Measurements from ENCODE around the gene RAB39B.
"Not testable (repeated sequence)": the region's sequence is repeated elsewhere in the genome, so short reads cannot be mapped to it uniquely, and the experiment has no call there.

Gene RAB39B

DNA sequence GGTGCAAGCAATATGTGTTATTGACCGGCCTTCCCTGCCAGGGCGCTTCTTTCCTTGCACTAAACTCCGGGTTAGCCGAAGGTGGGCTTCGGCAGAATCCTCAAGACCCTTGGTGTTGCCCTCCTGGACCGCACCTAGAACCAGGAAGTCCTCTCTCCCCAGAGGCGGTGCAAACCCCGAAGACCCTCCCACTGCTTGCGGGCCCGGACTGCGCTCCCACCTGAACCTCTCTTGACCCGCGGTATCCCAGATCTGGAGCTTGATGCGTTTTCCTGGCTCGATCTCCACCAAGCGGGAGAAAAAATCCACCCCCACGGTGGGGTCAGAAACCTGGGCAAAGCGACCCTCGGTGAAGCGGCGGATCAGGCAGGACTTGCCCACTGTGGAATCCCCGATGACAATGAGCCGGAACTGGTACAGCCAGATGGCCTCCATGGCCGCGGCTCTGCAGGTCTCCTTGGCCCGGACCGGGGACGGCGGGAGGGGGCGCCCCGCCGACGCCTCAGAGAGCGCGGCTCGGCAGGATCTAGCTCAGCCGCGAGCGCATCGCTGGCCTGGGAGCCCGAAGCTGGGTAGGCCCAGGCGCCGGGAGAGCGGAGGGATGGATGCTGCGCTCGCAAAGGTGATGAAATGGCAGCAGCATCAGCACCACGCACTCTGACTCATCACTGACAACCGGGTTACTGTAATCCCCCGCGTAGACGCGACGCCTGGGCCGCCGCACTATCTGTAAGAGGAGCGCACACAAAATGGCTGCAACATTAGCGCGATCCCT lies at the start of gene RAB39B:
Gene RAB39B (minus strand): TSS at position 638 of the 775 bp plus-strand sequence. CDS start 203 bp downstream, at position 435.
- peak; percentile 1 for DNase-seq (ENCODE audit: low read depth, low spot score)

DNA sequence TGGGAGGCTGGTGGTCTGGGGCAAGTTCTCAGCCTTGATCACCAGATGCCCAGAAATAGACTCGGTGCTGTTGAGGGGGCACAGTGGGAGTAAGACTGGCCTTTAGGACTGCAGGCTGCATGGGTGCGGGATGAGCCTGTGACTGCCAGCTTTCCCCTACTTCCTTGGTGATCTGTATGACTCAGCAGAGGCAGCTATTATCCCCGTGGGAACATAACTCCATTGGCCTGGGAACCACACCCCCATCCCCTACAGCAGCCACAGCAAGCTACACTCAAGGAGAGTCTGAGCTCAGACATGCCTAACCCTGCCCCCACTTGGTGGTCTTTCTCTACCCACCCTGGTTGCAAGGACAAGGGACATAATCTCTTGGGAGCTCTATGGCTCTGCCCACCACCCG lies 49.5 kb upstream of the RAB39B start:
- no peak for DNase-seq (ENCODE audit: low read depth, low spot score)

DNA sequence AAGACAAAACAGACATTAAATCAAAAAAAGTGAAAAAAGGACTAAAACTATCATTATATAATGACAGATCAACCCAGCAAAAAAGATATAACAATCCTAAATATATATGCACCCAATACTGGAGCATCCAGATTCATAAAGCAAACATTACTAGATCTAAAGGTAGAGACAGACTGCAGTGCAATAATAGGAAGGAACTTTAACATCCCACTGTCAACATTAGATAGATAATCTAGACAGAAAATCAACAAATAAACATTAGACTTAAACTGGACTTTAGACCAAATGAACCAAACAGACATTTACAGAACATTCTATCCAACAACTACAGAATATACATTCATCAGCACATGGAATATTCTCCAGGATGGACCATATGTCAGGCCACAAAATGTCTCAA lies 29.5 kb upstream of the RAB39B start:
- no peak for DNase-seq (ENCODE audit: low read depth, low spot score)

DNA sequence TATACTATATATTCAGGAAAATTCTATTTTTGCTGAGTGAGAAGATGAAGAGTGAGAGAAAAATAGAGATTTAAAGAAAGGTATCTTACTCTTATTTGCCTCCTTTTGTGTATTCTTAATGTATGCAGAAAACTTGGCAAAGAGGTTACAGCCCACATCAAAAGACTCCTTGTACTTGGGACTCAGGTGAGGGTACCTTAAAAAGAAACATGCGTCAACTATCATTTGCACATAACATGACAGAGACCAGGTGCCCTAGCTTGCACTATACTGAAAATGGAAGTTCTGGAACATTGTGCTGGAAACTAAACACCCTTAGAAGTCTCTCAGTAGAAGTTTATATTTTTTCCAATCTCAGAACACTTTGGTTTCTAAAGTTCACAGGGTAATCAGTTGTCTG lies 15.6 kb upstream of the RAB39B start:
- no peak for DNase-seq (ENCODE audit: low read depth, low spot score)

DNA sequence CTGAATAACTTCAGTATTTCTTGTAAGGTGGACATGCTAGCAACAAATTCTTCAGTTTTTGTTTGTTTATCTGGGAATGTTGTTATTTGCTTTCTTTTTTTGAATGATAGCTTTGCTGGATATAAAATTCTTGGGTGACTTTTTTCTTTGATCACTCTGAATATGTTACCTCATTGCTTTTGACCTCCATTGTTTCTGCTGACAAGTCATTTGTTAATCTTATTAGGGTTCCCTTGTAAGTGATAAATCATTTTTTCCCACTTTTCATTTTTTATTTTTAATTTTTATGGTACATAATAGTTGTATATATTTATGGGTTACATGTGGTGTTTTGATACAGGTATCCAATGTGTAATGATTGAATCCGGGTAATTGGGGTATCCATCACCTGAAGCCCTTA lies 6.7 kb upstream of the RAB39B start:
- no peak for DNase-seq (ENCODE audit: low read depth, low spot score)

DNA sequence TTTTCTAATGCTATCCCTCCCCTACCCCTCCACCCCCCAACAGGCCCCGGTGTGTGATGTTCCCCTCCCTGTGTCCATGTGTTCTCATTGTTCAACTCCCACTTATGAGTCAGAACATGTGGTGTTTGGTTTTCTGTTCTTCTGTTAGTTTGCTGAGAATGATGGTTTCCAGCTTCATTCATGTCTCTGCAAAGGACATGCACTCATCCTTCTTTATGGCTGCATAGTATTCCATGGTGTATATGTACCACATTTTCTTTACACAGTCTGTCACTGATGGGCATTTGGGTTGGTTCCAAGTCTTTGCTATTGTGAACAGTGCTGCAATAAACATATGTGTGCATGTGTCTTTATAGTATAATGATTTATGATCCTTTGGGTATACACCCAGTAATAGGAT lies 3.7 kb upstream of the RAB39B start:
- not testable (repeated sequence) for DNase-seq (ENCODE audit: low read depth, low spot score)

GRCh38 chrX:155266439-155266838 lies 2.1 kb upstream of the RAB39B start:
- DNase-seq (ENCODE audit: low read depth, low spot score) = no peak

DNA sequence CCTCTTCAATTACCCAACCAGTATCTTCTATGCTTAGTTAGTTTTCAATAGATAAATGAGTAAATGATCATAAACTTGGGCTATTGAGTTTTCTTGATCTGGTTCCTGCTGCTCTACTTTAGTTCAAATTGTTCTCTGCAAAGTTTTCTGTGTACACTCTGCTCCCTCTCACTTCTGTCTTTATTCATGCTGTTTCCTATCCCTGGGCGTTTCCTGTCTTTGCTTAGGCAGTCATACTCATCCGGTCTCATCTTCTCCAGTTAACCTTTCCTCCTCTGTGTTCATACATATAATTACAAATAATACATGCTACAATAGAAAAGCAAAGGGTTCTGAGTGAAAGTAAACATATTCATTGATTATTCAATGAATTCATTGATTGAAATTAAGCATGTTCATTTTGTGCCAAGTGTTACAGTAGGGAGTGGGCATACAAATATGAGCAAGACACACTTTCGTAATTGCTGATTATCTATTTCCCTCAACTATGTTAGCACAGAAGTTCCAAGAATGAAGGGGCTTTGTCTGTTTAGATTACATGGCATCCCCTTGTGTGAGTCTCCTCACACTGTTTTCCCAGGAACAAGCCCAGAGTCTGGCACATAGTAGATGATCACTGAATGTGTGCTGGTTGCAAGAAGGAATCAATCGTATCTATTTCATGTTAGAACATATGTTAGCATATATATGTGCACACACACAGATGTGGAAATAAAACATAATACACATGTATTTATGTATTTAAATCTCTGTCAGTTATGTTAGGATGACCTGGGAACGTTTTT lies 1.1 kb downstream of the RAB39B start:
- no peak for DNase-seq (ENCODE audit: low read depth, low spot score)

DNA sequence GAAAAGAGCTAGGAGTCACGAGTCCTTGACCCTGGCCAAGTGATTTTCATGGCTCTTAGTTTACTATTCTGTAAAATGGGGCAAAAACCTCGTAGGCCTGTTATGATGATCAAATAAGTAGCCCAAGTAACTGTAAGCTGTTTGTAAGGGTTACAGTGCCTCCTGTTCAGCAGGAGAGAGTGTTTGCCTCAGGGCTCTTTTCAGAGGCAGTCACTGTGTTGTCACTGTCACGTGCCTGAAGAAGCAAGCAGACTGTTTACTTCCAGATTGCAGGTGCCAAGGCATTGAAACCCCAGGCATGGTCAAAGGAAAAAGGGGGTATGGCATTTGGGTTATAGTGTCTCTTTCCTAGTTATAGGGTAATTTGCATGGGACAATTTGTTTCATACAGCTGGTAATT lies 4.5 kb downstream of the RAB39B start:
- no peak for DNase-seq (ENCODE audit: low read depth, low spot score)

DNA sequence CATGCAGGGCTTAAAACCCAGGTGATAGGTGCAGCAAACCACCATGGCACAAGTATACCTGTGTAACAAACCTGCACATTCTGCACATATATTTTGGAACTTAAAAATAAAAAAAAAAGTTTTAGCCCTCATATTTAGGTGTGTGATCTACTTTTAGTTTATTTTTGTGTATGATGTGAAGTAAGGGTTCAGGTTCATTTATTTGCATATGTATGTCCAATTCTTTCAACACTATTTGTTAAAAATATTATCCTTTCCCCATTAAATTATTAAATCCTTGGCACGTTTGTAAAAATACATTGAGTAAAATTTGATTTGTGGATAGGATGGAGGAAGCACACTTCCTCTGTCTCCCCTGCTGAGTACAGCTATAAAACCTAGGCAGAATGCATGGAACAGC lies 12.9 kb downstream of the RAB39B start:
- DNase-seq (ENCODE audit: low read depth, low spot score) = no peak

- DNase-seq (ENCODE audit: low read depth, low spot score) = no peak
Measured at GRCh38 chrX:155247497-155247896, 16.8 kb downstream of the RAB39B start.

GRCh38 chrX:155246748-155247147 lies 17.5 kb downstream of the RAB39B start:
- no peak for DNase-seq (ENCODE audit: low read depth, low spot score)

- no peak for DNase-seq (ENCODE audit: low read depth, low spot score)
Measured at GRCh38 chrX:155242300-155242699, 22.0 kb downstream of the RAB39B start.

- DNase-seq (ENCODE audit: low read depth, low spot score) = no peak
Measured at GRCh38 chrX:155237719-155238118, 26.6 kb downstream of the RAB39B start.

GRCh38 chrX:155235891-155236290 lies 28.4 kb downstream of the RAB39B start:
- DNase-seq (ENCODE audit: low read depth, low spot score) = no peak

- no peak for DNase-seq (ENCODE audit: low read depth, low spot score)
Measured at GRCh38 chrX:155231163-155231562, 33.1 kb downstream of the RAB39B start.

DNA sequence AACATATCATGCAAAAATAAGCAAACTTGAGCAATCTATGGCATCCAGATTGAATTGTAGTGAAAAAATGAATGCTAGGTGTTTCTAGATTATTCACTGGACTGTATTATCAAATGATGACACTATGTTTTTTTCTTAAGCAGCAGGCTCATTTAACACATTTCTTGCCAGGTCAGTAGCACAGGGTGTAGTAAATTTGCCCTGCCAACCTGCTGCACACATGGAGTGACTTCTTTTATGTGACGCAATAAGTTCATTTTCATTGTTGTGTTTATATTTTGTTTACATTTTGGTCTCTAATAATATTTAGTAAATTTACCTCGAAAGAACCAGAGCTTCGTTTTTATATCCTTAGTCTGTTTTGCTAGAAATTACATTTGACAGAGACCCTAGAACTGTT lies 38.5 kb downstream of the RAB39B start:
- no peak for DNase-seq (ENCODE audit: low read depth, low spot score)

DNA sequence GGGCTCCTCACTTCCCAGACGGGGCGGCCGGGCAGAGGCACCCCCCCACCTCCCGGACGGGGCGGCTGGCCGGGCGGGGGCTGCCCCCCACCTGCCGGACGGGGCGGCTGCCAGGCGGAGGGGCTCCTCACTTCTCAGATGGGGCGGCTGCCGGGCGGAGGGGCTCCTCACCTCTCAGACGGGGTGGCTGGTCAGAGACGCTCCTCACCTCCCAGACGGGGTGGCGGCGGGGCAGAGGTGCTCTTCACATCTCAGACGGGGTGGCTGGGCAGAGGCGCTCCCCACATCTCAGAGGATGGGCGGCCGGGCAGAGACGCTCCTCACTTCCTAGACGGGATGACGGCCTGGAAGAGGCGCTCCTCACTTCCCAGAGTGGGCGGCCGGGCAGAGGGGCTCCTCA lies 40.5 kb downstream of the RAB39B start:
- DNase-seq (ENCODE audit: low read depth, low spot score) = not testable (repeated sequence)

DNA sequence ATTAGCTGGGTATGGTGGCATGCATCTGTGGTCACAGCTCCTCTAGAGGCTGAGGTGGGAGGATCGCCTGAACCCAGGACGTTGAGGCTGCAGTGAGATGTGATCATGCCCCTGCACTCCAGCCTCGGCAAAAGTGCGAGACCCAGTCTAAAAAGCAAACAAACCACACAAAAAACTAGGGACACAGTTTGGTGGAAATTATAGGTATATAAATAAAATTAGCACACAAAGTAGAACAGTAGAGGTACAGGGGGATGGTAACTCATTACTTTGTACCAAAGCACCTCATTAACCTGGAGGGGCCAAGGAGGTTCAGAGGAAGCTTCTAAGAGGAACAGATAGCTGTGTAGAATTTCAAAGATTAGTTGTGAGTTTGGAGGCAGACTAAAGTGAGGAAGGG lies 42.9 kb downstream of the RAB39B start:
- DNase-seq (ENCODE audit: low read depth, low spot score) = no peak

GRCh38 chrX:155218777-155219176 lies 45.5 kb downstream of the RAB39B start:
- no peak for DNase-seq (ENCODE audit: low read depth, low spot score)

- DNase-seq (ENCODE audit: low read depth, low spot score) = no peak
Measured at GRCh38 chrX:155216940-155217440, 47.3 kb downstream of the RAB39B start.

DNA sequence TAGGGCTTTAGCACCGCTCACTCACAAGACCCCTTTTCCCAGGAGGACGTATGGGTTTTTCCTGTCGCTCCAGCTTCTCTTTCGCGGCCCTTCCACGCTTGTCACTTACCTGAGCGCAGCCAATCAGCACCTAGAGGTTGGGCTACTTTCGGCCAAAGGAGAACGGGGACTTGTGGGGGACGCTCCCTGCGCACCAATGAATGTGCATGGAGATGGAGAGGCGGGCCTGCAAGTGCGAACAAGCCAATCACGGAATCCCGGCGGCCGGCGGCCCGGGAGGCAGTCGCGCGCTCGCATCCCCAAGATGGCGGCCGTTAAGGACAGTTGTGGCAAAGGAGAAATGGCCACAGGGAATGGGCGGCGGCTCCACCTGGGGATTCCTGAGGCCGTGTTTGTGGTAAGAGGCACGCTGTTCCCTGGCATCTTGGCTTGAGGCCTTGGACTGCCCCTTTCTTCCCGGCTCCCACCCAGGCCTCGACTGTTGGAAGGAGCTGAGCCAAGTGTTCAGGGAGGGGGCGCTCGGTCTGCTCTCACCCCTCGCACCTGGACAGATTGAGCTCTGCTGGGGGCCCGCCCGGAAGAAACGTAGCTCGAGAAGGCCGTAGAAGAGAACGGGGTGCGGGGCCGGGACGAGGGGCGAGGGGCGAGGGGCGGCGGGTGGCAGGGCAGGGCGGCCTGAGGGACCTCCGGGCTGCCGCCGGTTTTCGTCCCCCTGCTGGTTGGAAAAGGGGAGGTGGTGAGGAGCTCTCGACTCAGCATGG lies 47.9 kb downstream of the RAB39B start, which contains the start of gene VBP1:
Gene VBP1 (plus strand): TSS at position 282 of the 761 bp plus-strand sequence. CDS start 23 bp downstream, at position 305.
- peak; percentile 87 for DNase-seq (ENCODE audit: low read depth, low spot score)
